Occipital lobe (tissue), 3 donors: ENCODE data around the gene LPAR6. TPM values are rescaled to one million over a fixed set of nuclear protein-coding genes. Genes with fewer than 3 reads are reported as not detected.

Experiments
- DNase-seq: peaks from one replicate; lab custom pipeline; 2025; lab: John Stamatoyannopoulos, UW
- small RNA-seq: library from RNA; depleted of rRNA; stranded (forward); fragments of <200 nt; gene quantifications from one replicate; pipeline ENCODE3, GENCODE V24; 2014
- total RNA-seq: library from RNA; depleted of rRNA; stranded (reverse); fragments of >200 nt; gene quantifications from one replicate; pipeline ENCODE4 v1.2.3, GENCODE V29; 2014

Gene LPAR6
- total RNA-seq, 1 donor from 2014 or later = 15.4 TPM

DNA sequence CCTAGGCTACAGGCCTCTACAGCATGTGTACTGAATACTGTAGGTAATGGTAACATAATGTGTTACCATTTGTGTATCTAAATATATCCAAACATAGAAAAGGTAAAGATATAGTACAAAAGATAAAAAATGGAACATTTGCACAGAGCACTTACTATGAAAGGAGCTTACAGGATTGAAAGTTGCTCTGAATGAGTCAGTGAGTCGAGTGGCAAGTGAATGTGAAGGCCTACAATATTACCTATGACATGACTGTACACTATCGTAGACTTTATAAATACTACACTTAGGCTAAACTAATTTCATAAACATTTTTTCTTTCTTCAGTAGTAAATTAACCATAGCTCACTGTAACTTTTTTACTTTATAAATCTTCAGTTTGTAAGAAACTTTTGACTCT lies 35.1 kb downstream of the LPAR6 start:
- no peak for DNase-seq

DNA sequence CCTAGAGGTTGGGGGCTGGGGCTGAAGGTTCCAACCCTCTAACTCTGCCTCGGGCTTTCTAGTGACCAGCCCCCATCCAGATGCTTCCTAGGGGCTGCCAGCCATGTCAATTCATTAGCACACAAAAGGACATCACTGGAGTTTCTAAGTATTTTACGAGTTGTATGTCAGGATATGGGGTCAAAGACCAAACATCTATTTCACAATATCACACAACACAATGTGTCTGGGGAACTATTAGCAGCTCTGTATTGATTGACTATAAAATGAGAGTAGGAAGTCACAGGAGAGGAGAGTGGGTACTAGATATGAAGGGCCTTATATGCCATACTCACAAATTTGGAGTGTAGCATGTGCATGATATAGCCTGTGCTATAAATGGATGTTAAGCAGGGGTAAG lies 42.1 kb downstream of the LPAR6 start:
- DNase-seq = no peak

DNA sequence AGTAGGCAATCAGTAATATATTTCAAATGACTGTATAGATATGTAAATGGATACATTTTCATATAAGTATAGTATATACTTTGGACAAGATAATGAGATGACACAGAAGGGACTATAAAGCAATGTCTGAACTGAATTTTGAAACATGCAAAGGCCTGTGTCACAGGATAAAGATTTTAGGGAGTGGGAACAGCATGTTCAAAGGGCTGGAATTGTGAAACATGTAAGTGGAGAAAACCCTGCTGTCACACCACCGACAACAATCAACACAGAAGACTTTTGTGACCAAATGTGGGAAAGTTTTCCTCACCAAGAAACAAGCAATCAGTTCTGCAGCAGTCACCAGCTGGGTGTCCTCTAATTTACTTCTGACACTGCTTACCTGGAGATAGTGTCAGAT lies 42.9 kb downstream of the LPAR6 start:
- no peak for DNase-seq

Small RNAs within 50 kb of the gene (small RNA-seq; reads per million reads assigned to genes)
- not detected for gene RF00017

Other genes starting within 250 kb of the LPAR6 start
- gene ITM2B, start 179.9 kb downstream of the LPAR6 start, total RNA-seq = 135 TPM
- gene RB1, start 109.4 kb downstream of the LPAR6 start, total RNA-seq = 48.8 TPM
- 45.2 TPM for gene RCBTB2, start 120.0 kb upstream of the LPAR6 start, total RNA-seq
- 1.1 TPM for gene CYSLTR2, start 240.8 kb upstream of the LPAR6 start, total RNA-seq